Mesenchymal stem cell (in vitro differentiated cells and primary cell): ENCODE measurements around the gene AKAP9.

Source experiments
- DNase-seq: peaks from one replicate; pipeline ENCODE4 v3.0.0-alpha.2; 2013
- H2AFZ ChIP-seq: one replicate; pipeline ENCODE4 v1.6.1; 2013; ENCODE audit warnings: low read depth, mild to moderate bottlenecking, control low read depth, inconsistent platforms, low read length, moderate library complexity
- H2AK5ac ChIP-seq: 2 replicates; pipeline ENCODE4 v1.6.1; 2013; ENCODE audit warnings: low read length, moderate library complexity, mild to moderate bottlenecking, inconsistent platforms; ENCODE audit not compliant: severe bottlenecking
- H2BK120ac ChIP-seq: one replicate; pipeline ENCODE4 v1.6.1; 2013; ENCODE audit warnings: low read depth, mild to moderate bottlenecking, inconsistent platforms, low read length, moderate library complexity
- H2BK12ac ChIP-seq, 2 experiments: one replicate each; pipeline ENCODE4 v1.6.1; 2013; ENCODE audit warnings: inconsistent platforms in 2 of 2, low read length in 2 of 2, mild to moderate bottlenecking in 2 of 2, moderate library complexity in 2 of 2, control low read depth in 1 of 2
- H2BK15ac ChIP-seq: one replicate; pipeline ENCODE4 v1.6.1; 2013; ENCODE audit warnings: mild to moderate bottlenecking, low read depth, inconsistent platforms; ENCODE audit not compliant: poor library complexity, severe bottlenecking
- H2BK5ac ChIP-seq: 2 replicates; pipeline ENCODE4 v1.6.1; 2013; ENCODE audit warnings: low read depth, mild to moderate bottlenecking, low read length, control low read depth, inconsistent platforms; ENCODE audit not compliant: poor library complexity, severe bottlenecking
- H3K14ac ChIP-seq, 2 experiments: one replicate each; pipeline ENCODE4 v1.6.1; 2013; ENCODE audit warnings: inconsistent platforms in 2 of 2, low read length in 2 of 2, control low read depth in 1 of 2, mild to moderate bottlenecking in 1 of 2, moderate library complexity in 1 of 2
- H3K18ac ChIP-seq, 2 experiments: one replicate each; pipeline ENCODE4 v1.6.1; 2013; ENCODE audit warnings: inconsistent platforms in 2 of 2, low read length in 2 of 2, control low read depth in 1 of 2, low read depth in 1 of 2, mild to moderate bottlenecking in 1 of 2
- H3K23ac ChIP-seq, 2 experiments: one replicate each; pipeline ENCODE4 v1.6.1; 2013; ENCODE audit warnings: inconsistent platforms in 2 of 2, low read length in 2 of 2, mild to moderate bottlenecking in 2 of 2, moderate library complexity in 2 of 2, control low read depth in 1 of 2
- H3K27ac ChIP-seq: 2 replicates; pipeline ENCODE4 v1.5.1; 2013; ENCODE audit warnings: mild to moderate bottlenecking, moderate library complexity, low read length, control low read depth, inconsistent platforms; ENCODE audit not compliant: poor library complexity, severe bottlenecking
- H3K27me3 ChIP-seq, 2 experiments: 2 replicates each; pipeline versions ENCODE4 v1.6.1 to v1.7.0; 2013; ENCODE audit warnings: low read length in 2 of 2, mild to moderate bottlenecking in 2 of 2, moderate library complexity in 2 of 2, control low read depth in 1 of 2, inconsistent platforms in 1 of 2; ENCODE audit not compliant: control insufficient read depth in 1 of 2, insufficient read depth in 1 of 2
- H3K36me3 ChIP-seq, 2 experiments: 2 replicates each; pipeline versions ENCODE4 v1.6.1 to v1.7.0; 2013; ENCODE audit warnings: low read length in 2 of 2, control low read depth in 1 of 2, inconsistent platforms in 1 of 2, low read depth in 1 of 2, mild to moderate bottlenecking in 1 of 2; ENCODE audit not compliant: insufficient read depth in 2 of 2, control insufficient read depth in 1 of 2
- H3K4ac ChIP-seq, 2 experiments: one replicate each; pipeline ENCODE4 v1.6.1; 2013; ENCODE audit warnings: inconsistent platforms in 2 of 2, low read length in 2 of 2, mild to moderate bottlenecking in 2 of 2, moderate library complexity in 2 of 2, control low read depth in 1 of 2, low read depth in 1 of 2
- H3K4me1 ChIP-seq: 2 replicates; pipeline ENCODE4 v1.6.1; 2013; ENCODE audit warnings: low read depth, low read length, control low read depth; ENCODE audit not compliant: control insufficient read depth, insufficient read depth
- H3K4me2 ChIP-seq: 2 replicates; pipeline ENCODE4 v1.6.1; 2013; ENCODE audit warnings: low read length, mild to moderate bottlenecking, inconsistent platforms; ENCODE audit not compliant: poor library complexity, severe bottlenecking
- H3K4me3 ChIP-seq, 2 experiments: 2 replicates each; pipeline versions ENCODE4 v1.5.1 to v1.7.0; 2013; ENCODE audit warnings: low read length in 2 of 2, mild to moderate bottlenecking in 2 of 2, control low read depth in 1 of 2, low read depth in 1 of 2; ENCODE audit not compliant: insufficient read depth in 1 of 2
- H3K79me1 ChIP-seq: replicated peaks from 2 replicates; pipeline ENCODE4 v1.6.1; 2013; ENCODE audit warnings: mild to moderate bottlenecking, control low read depth, low read length, inconsistent platforms; ENCODE audit not compliant: poor library complexity, severe bottlenecking
- H3K9ac ChIP-seq: 2 replicates; pipeline ENCODE4 v1.7.0; 2013; ENCODE audit warnings: mild to moderate bottlenecking, low read length, moderate library complexity
- H3K9me3 ChIP-seq: 2 replicates; pipeline ENCODE4 v1.7.0; 2013; ENCODE audit warnings: mild to moderate bottlenecking, low read length; ENCODE audit not compliant: control insufficient read depth
- H4K8ac ChIP-seq: one replicate; pipeline ENCODE4 v1.6.1; 2013; ENCODE audit warnings: inconsistent platforms, mild to moderate bottlenecking, low read length, moderate library complexity
- H4K91ac ChIP-seq: one replicate; pipeline ENCODE4 v1.6.1; 2013; ENCODE audit warnings: mild to moderate bottlenecking, low read length, inconsistent platforms
- WGBS: methylation state at CpG from one replicate; pipeline ENCODE4 v1.1.7; 2013; ENCODE audit warnings: mixed read lengths; 5-methylcytosine and 5-hydroxymethylcytosine counted together

The AKAP9 gene

GRCh38 chr7:92034116-92034515 is 93.5 kb downstream of the AKAP9 start:
- Histone ChIP-seq H4K91ac (no peak overlapping the region), H3K4me3 (no peak overlapping the region), H3K79me1 (peaks cover 5% of the 10 kb centered on the region), H3K23ac (no peak overlapping the region), H2BK5ac (no peak overlapping the region), H2BK120ac (no peak overlapping the region), H3K9me3 (no peaks in the 10 kb centered on the region), H2BK12ac (no peak overlapping the region), H3K9ac (no peak overlapping the region), H3K27ac (no peak overlapping the region), H3K18ac (no peak overlapping the region), H3K27me3 (no peaks in the 10 kb centered on the region), H3K4me1 (no peaks in the 10 kb centered on the region), H4K8ac (no peak overlapping the region), H3K36me3 (peaks cover 10 to 48% of the 10 kb centered on the region in 2 experiments), H2AFZ (no peak overlapping the region), H3K4ac (no peak overlapping the region), H2AK5ac (no peak overlapping the region), H3K4me2 (no peak overlapping the region), H2BK15ac (no peak overlapping the region), H3K14ac (no peak overlapping the region)
- no peak for DNase-seq
- 100% methylated on average over 1 of the region's 2 CpGs for WGBS

DNA sequence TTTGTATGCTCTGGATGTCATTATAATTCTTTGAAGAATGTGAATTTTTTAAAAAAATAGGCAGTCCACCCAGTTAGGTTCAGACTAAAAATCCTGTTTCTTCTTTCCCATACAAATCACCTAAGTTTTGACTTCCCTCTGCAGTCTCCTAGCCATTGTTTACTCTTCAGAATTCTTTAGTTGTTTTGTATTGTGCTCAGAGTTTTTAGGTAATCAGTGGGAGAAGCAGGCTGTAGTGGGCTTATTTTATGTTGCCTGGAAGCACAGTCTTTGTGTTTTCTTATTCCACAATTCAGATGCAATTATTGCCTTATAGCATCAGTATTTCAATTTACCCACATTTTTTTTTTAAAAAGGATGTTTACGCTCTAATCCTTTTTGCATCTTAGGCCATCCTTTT is 94.9 kb downstream of the AKAP9 start:
- Histone ChIP-seq H2BK120ac (no peak overlapping the region), H3K23ac (no peak overlapping the region), H4K91ac (no peak overlapping the region), H2AK5ac (no peak overlapping the region), H3K4me3 (no peak overlapping the region), H3K79me1 (peaks cover 2% of the 10 kb centered on the region), H3K4me2 (no peak overlapping the region), H3K36me3 (peaks cover 6 to 45% of the 10 kb centered on the region in 2 experiments), H4K8ac (no peak overlapping the region), H3K18ac (no peak overlapping the region), H3K27ac (no peak overlapping the region), H3K4ac (no peak overlapping the region), H3K4me1 (no peaks in the 10 kb centered on the region), H3K27me3 (no peaks in the 10 kb centered on the region), H3K9me3 (no peaks in the 10 kb centered on the region), H2AFZ (no peak overlapping the region), H3K9ac (no peak overlapping the region), H3K14ac (no peak overlapping the region), H2BK12ac (no peak overlapping the region), H2BK15ac (no peak overlapping the region), H2BK5ac (no peak overlapping the region)
- no CpG with 5 or more reads among the region's 1 CpG for WGBS
- no peak for DNase-seq

DNA sequence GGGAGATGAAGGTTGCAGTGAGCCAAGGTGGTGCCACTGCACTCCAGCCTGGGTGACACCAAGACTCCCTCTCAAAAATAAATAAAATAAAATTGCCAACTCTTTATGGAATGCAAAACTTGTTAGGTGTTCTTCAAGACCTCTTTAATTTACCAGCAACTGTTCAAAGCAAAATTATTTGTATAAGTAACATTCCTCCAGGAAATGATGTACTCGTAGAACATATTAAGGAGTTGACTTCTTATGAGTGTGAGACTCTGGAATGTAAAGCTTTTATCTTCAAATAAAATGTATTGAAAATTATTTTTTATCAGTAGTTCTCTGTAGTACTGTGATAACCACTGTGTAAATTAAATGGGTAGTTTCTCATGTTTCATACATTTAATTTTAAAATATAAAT is 99.2 kb downstream of the AKAP9 start:
- H3K36me3 ChIP-seq: peaks cover 6 to 47% of the 10 kb centered on the region in 2 experiments
- peaks cover 2% of the 10 kb centered on the region for H3K79me1 ChIP-seq
- no peak overlapping the region for H3K4ac ChIP-seq
- H3K9ac ChIP-seq: no peak overlapping the region
- H3K9me3 ChIP-seq: no peaks in the 10 kb centered on the region
- no peak overlapping the region for H2BK12ac ChIP-seq
- no CpG with 5 or more reads among the region's 1 CpG for WGBS
- H4K8ac ChIP-seq: no peak overlapping the region
- H3K4me1 ChIP-seq: no peaks in the 10 kb centered on the region
- H2BK120ac ChIP-seq: no peak overlapping the region
- H3K27me3 ChIP-seq: no peaks in the 10 kb centered on the region
- DNase-seq: no peak
- no peak overlapping the region for H3K4me2 ChIP-seq
- H2BK5ac ChIP-seq: no peak overlapping the region
- H4K91ac ChIP-seq: no peak overlapping the region
- H3K27ac ChIP-seq: no peak overlapping the region
- no peak overlapping the region for H2BK15ac ChIP-seq
- no peak overlapping the region for H3K14ac ChIP-seq
- no peak overlapping the region for H3K23ac ChIP-seq
- H3K18ac ChIP-seq: no peak overlapping the region
- no peak overlapping the region for H3K4me3 ChIP-seq
- H2AFZ ChIP-seq: no peak overlapping the region
- H2AK5ac ChIP-seq: no peak overlapping the region

GRCh38 chr7:92042056-92042737 is 101.5 kb downstream of the AKAP9 start:
- H3K23ac ChIP-seq: no peak overlapping the region
- no peak overlapping the region for H3K9ac ChIP-seq
- H2AK5ac ChIP-seq: no peak overlapping the region
- no peak overlapping the region for H4K91ac ChIP-seq
- no peak overlapping the region for H3K4me2 ChIP-seq
- no peaks in the 10 kb centered on the region for H3K4me1 ChIP-seq
- H3K4me3 ChIP-seq: no peak overlapping the region
- peak overlapping the region; percentile 89 for H2BK5ac ChIP-seq
- H3K27ac ChIP-seq: no peak overlapping the region
- H4K8ac ChIP-seq: no peak overlapping the region
- H2BK120ac ChIP-seq: no peak overlapping the region
- no peak overlapping the region for H3K14ac ChIP-seq
- 100% methylated on average over 2 of the region's 4 CpGs for WGBS
- no peaks in the 10 kb centered on the region for H3K27me3 ChIP-seq
- peaks cover 2% of the 10 kb centered on the region for H3K79me1 ChIP-seq
- H2AFZ ChIP-seq: no peak overlapping the region
- no peak overlapping the region for H2BK15ac ChIP-seq
- H3K18ac ChIP-seq: no peak overlapping the region
- peaks cover 6 to 67% of the 10 kb centered on the region in 2 experiments for H3K36me3 ChIP-seq
- H3K9me3 ChIP-seq: no peaks in the 10 kb centered on the region
- DNase-seq: no peak
- no peak overlapping the region for H3K4ac ChIP-seq
- H2BK12ac ChIP-seq: no peak overlapping the region
